Measurements from ENCODE around the gene MTRR.

DNA sequence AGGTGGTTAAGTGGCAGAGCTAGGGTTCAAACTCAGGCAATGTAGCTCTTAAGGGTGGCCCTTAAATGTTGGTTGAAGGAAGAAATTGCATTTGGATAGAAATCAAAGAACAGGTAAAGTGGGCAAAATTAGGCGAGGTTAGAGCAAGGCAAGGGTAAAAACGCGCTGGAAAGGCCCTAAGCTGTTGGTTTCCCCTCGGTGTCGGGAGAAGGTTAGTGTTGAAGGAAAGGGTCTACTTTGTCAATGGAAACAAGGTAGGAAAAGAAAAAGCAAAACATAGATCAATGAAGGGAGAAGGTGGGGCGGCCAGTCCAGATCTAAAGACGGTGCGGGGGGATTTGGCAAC, 548 bp upstream of the MTRR start:
- TF ChIP-seq, protein P1, sequence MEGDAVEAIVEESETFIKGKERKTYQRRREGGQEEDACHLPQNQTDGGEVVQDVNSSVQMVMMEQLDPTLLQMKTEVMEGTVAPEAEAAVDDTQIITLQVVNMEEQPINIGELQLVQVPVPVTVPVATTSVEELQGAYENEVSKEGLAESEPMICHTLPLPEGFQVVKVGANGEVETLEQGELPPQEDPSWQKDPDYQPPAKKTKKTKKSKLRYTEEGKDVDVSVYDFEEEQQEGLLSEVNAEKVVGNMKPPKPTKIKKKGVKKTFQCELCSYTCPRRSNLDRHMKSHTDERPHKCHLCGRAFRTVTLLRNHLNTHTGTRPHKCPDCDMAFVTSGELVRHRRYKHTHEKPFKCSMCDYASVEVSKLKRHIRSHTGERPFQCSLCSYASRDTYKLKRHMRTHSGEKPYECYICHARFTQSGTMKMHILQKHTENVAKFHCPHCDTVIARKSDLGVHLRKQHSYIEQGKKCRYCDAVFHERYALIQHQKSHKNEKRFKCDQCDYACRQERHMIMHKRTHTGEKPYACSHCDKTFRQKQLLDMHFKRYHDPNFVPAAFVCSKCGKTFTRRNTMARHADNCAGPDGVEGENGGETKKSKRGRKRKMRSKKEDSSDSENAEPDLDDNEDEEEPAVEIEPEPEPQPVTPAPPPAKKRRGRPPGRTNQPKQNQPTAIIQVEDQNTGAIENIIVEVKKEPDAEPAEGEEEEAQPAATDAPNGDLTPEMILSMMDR (IDR thresholded peaks at IDR 0.05), result no peak
- no peak for TF ChIP-seq POLR2A (IDR thresholded peaks at IDR 0.05)

Measured in ovary (tissue), 3 donors.